HG03196 (cell line): ENCODE data around the gene TPRA1.

ENCODE experiments used
- ATAC-seq: cut with Tn5 transposase; IDR thresholded peaks from one replicate; pipeline ENCODE4 v1.9.1; 2021; ENCODE audit not compliant: unreplicated experiment

TPRA1 gene

DNA sequence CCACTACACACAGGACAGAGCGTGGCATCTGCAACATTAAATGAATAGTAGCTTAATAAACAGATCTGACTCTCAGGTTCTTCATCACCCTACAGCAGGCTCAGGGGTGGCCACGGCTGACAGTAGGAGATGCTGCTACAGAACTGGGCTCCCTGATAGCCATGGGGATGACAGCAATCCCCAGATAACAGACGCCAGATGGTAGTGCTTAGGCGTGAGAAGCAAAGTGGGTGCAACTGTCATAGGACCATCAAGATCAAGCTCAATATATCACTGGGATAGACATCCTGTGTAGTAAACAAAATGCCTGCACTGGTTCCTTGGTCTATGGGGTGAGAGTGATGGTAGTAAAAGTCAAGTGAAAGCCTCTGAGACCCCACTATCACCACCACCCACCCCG lies 2.6 kb upstream of the TPRA1 start:
- ATAC-seq, result no peak

- ATAC-seq, result peak; percentile 24
These were observed 296 bp downstream of the TPRA1 start for GRCh38 chr3:127590282-127590592.

GRCh38 chr3:127589600-127590281 lies 792 bp downstream of the TPRA1 start:
- ATAC-seq, result peak; percentile 3

- no peak for ATAC-seq
These were observed 1.5 kb downstream of the TPRA1 start for GRCh38 chr3:127588806-127589577.

GRCh38 chr3:127587876-127588275 lies 2.7 kb downstream of the TPRA1 start:
- no peak for ATAC-seq

GRCh38 chr3:127585813-127586413 lies 4.6 kb downstream of the TPRA1 start:
- ATAC-seq, result no peak

GRCh38 chr3:127585163-127585812 lies 5.2 kb downstream of the TPRA1 start:
- ATAC-seq, result no peak

DNA sequence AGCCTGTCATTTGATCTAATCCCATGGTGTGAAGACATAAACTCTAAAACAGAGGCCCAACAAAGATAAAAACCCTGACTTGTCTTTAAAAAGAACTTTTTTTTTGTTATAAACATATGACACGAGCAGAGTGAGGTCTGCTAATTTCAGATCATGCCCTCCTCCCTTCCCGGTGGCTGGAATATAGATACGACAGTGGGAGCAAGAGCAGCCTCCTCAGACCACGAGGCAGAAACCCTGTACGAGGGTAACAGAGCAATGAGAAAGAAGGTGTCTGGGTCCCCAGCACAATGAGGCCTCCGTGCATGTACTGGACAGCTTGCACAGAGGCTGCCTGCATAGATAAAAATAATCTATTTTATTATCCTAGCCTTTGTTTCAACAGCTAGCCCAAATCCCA lies 5.8 kb downstream of the TPRA1 start:
- no peak for ATAC-seq

GRCh38 chr3:127580327-127581060 lies 10.0 kb downstream of the TPRA1 start:
- no peak for ATAC-seq

DNA sequence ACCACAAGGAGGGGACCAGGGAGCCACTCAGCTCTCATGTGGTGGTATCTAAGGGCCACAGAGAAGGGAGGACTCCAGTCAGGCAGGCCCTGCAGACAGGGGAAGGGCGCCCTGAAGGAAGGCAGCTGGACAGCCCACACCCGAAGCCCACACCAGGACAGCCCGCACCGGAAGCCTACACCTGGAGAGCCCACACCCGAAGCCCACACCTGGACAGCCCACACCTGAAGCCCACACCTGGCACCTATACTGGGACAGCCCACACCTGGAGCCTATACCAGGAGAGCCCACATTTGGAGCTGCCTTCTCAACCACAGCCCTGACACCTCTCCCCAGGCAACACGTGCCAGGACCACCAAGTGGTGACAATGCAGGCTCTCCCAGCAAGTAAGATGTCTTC lies 11.7 kb downstream of the TPRA1 start:
- ATAC-seq, result no peak

- ATAC-seq, result no peak
These were observed 12.4 kb downstream of the TPRA1 start for GRCh38 chr3:127578168-127578567.

GRCh38 chr3:127577448-127577847 lies 13.1 kb downstream of the TPRA1 start:
- no peak for ATAC-seq

DNA sequence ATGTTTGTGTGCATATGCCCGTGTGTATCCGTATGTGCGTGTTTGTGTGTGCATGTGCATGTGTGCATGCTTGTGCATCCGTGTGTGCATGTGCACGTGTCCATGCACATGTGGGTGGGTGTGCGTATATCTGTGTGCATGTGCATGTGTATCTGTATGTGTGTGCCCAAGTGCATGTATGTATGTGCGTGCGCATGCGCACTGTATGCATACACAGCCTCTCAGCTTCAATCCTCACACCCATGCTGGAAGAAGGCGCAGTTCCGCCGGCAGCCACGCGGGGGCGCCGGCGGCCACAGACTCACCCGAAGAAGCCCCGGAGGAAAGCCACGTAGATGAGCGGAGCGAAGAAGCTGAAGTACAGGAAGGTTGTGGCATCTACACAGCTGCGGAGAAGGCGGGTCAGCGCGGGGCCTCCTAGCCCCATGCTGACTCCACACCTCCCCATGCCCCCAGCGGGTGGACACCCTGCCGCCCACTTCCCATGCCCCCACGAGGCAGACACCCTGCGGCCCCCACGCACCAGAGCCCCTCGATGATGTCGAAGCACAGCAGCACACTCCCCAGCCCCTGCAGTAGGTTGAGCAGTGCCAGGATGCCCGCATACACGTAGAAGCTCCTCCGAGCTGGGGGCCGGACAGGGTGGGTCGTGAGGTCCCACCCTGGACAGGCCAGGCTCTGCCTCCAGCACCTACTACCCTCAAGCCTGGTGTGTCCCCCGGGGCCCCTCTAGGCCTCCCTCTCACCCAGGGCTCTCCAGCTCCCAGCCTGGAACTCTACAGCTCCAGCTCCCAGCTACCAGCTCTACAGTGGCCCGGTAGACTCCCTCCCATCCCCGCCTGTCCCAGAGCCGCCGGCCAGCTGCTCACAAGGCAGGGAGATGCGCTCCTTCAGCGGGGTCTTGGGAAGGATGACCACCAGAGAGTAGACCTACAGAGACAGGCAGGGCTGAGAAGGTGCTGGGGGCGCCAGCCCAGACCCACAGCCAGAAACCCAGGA lies 15.4 kb downstream of the TPRA1 start:
- peak; percentile 59 for ATAC-seq

GRCh38 chr3:127573912-127574311 lies 16.6 kb downstream of the TPRA1 start:
- ATAC-seq, result no peak

GRCh38 chr3:127573401-127573800 lies 17.1 kb downstream of the TPRA1 start:
- no peak for ATAC-seq

GRCh38 chr3:127572735-127573134 lies 17.8 kb downstream of the TPRA1 start:
- no peak for ATAC-seq

DNA sequence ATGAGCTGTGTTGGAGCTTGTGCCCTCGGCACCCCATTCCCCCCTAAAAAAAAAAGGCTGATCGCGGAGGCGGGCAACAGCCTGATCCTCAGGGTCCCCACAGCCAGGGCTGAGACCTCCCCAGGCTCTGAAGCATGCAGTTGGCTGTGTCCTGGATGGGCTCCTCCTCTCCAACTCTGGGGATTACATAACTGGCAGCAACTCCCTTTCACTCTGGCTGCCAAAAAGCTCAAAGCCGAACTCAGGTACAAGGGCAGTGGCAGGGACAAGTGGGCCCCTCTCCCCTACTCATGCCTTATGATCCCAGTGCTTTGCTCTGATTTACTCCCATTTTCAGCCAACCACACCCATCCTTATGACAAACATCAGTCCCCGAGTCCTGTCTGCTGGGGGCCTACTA lies 18.3 kb downstream of the TPRA1 start:
- no peak for ATAC-seq

DNA sequence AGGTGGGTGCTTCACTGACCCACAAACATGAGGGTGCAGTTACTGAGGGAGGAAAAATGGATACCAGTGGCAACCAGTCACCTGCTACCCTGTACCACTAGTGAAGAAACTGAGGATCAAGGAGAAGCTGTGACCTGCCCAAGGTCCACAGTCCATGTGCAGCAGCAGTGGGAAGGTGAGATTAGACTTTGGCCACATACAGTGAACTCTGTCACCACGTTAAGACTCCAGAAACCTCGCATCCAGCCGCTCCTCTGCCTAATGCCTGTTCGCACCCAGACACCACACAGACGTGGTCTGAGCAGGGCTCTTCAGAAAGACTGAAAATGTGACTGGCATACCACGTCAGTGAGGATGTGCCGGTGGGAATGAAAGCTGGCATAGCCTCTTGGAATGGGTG lies 20.0 kb downstream of the TPRA1 start:
- no peak for ATAC-seq

DNA sequence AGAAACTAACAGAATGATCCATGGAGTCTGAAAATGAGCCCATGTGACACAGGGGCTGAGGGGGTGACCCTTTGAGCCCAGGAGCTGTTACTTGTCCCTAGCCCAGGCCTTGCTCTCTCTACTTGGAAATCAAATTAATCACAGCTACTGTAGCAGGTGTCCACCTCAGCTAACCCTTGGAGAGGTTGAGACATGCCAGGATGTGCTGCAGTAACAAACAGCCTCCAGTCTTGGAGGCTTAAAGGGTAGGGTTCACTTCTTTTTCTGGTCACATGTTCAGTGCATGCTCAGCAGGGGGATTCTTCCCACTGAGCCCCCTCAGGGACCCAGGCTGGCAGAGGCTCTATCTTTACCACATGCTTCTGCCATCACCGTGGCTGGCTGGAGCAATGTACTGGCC lies 21.4 kb downstream of the TPRA1 start:
- no peak for ATAC-seq

DNA sequence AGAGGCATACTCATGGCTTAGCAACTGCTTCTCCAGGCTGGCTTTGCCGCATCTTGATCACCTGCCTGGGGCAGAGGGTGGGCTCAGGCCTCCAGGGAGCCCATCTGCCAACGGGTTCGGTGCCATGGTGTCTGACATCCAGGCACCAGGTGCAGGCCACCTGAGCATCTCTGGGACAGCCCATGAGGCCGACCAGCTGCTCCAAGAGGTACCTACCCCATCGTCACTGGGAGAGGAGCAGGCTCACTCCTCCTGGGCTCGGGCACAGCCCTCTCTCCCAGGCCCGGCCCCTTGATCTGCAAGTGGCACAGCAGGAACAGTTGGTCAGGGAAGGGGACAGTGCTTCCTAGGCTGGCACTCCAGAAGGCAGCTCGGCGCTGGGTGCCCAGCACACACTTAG lies 21.9 kb downstream of the TPRA1 start:
- no peak for ATAC-seq
